GM21825 (cell line): ENCODE measurements around the gene GLS.
"Not testable (repeated sequence)": the region's sequence is repeated elsewhere in the genome, so short reads cannot be mapped to it uniquely, and the experiment has no call there.

Experiments used
- ATAC-seq: cut with Tn5 transposase; IDR thresholded peaks from one replicate; pipeline ENCODE4 v1.9.1; 2021; ENCODE audit warnings: mild to moderate bottlenecking, moderate library complexity; ENCODE audit not compliant: unreplicated experiment

GLS gene

GRCh38 chr2:190882856-190883582 is 2.4 kb downstream of the GLS start:
- no peak for ATAC-seq

GRCh38 chr2:190885844-190886243 is 5.2 kb downstream of the GLS start:
- not testable (repeated sequence) for ATAC-seq

GRCh38 chr2:190887089-190887488 is 6.5 kb downstream of the GLS start:
- ATAC-seq = peak; percentile 62

GRCh38 chr2:190888449-190888848 is 7.8 kb downstream of the GLS start:
- ATAC-seq = no peak

GRCh38 chr2:190889175-190889943 is 8.7 kb downstream of the GLS start:
- ATAC-seq = no peak

GRCh38 chr2:190891372-190891771 is 10.8 kb downstream of the GLS start:
- peak; percentile 54 for ATAC-seq

GRCh38 chr2:190891889-190892288 is 11.3 kb downstream of the GLS start:
- no peak for ATAC-seq

GRCh38 chr2:190893157-190893556 is 12.5 kb downstream of the GLS start:
- no peak for ATAC-seq

GRCh38 chr2:190896477-190896876 is 15.9 kb downstream of the GLS start:
- no peak for ATAC-seq

- ATAC-seq = no peak
Measured at GRCh38 chr2:190903693-190904450, 23.3 kb downstream of the GLS start.

GRCh38 chr2:190904640-190905261 is 24.1 kb downstream of the GLS start:
- no peak for ATAC-seq

GRCh38 chr2:190908532-190908931 is 27.9 kb downstream of the GLS start:
- ATAC-seq = no peak

DNA sequence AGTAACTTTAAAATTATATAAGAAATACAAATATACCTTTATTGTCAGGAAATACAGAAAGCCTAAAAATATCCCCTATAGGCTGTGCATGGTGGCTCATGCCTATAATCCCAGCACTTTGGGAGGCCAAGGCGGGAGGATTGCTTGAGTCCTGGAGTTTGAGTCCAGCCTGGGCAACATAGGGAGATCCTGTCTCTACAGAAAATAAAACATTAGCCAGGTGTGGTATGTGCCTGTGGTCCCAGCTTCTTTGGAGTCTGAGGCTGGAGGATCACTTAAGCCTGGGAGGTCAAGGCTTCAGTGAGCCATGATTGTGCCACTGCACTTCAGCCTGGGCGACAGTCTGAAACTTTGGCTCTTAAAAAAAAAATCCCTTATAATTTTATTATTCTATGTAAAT is 29.1 kb downstream of the GLS start:
- ATAC-seq = no peak

DNA sequence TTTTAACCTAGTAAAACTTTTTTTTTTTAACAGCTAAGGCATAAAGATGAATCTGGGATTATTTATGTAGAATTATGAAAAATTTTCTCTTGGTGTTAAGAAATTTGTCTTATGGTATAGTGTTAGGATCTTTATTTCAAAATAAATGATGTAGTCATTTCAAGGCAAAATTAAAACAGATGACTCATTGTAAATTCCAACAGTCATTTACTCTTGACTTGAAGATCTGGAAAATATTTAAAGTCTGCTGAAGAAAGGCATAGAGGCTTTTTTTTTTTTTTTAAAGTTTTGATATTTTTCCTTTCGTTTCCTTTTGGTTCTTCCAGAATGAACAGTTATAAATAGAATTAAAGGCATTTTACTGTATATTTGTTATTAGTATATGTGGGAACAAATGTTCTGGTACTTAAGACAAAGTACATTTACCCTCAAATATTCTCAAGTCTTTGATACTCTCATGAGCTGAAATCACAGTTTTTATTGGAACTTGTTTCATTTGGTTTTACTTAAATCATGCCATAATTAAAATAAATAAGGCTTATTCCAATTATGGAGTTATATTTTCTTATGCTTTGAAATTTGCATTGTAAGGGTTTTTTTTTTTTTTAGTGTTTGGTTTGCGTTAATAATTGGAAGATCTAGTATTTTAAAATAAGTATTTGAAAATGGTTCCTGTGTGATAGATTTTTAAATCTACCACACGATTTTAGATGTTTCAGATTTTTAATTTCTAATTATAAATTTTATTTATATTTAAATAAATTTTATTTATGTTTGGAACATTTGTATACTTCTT is 29.9 kb downstream of the GLS start:
- ATAC-seq = no peak

DNA sequence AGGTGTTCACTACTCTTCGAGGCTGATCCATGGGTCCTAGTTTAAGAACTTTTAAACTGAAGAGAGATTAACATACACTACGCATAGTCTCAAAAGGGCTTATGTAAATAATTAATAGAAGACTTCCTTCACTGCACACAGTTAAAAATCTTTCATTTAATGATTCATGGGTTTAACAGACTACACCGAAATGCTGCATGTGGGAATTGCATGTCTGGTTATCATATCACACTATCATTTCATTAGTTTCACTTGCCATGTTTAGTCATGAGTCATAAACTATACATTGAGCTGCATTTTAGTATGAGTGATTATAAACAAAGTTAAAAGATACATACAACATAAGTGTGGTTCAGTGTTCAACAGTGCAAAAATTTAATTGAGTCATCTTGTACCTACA is 31.2 kb downstream of the GLS start:
- ATAC-seq = peak; percentile 95

DNA sequence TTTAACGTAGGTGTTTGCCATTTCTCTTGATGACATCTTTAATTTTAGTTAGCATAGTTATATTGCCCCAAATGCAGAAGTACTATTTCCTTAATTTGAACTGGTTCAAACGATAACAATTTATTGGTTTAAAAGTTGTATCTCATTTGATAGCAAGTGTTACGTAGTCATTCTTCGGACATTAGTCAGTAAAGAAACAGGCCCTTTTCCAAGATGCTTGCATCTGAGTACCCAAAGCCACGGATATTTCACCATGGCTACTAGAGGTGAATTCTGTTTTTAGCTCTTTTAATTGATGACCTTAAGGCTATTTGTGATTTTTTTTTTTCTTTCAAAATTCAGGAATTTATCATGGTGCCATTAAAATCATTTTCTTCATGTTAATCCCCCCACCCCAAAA is 32.1 kb downstream of the GLS start:
- no peak for ATAC-seq

GRCh38 chr2:190913725-190914124 is 33.1 kb downstream of the GLS start:
- ATAC-seq = no peak

DNA sequence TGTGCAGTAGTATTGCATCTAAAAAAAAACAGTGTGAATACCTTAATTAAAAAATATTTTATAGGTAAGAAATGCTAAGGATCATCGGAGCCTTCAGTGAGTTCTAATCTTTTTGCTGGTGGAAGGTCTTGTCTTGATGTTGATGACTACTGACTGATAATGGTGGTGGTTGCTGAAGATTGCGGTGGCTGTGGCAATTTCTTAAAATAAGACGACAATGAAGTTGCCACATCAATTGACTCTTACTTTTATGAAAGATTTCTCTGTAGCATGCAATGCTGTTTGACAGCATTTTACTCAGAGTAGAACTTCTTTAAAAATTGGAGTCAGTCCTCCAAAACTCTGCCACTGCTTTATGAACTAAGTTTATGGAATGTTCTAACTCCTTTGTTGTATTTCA is 36.2 kb downstream of the GLS start:
- ATAC-seq = no peak

- ATAC-seq = no peak
Measured at GRCh38 chr2:190920085-190920484, 39.5 kb downstream of the GLS start.

DNA sequence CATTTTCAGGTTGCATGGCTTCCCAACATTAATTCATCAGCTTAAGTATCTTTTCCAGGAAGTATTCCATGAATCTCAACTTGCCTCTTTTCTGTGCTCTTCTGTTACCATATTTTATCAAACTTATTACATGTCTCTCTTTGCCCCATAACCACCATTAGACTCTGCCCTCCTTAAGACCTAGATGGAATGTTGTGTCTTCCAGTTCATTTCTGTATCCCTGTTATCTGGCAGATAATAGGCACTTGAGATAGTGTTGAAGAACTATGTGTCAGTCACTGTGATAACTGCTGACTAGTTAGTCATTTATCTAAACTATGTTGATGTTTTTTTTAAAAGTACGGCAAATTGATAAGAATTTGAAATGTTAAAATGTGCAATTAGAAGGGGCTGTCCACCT is 41.8 kb downstream of the GLS start:
- ATAC-seq = no peak
